IPS-18c (cell line): ENCODE data around the gene FILIP1L.

Source experiments
- H3K4me3 ChIP-seq: 2 replicates; pipeline ENCODE4 v1.7.0; 2013; ENCODE audit warnings: low read depth, mild to moderate bottlenecking, low read length, moderate library complexity; ENCODE audit not compliant: insufficient read depth
- H3K9me3 ChIP-seq: one replicate; pipeline ENCODE4 v1.6.1; 2013; ENCODE audit warnings: mild to moderate bottlenecking, low read length, moderate library complexity; ENCODE audit not compliant: control insufficient read depth, insufficient read depth

Gene FILIP1L

GRCh38 chr3:100086401-100086800, 27.9 kb downstream of the FILIP1L start:
- H3K4me3 ChIP-seq: no peak overlapping the region
- no peaks in the 10 kb centered on the region for H3K9me3 ChIP-seq

GRCh38 chr3:100084100-100084806, 30.0 kb downstream of the FILIP1L start:
- no peaks in the 10 kb centered on the region for H3K9me3 ChIP-seq

GRCh38 chr3:100083209-100083608, 31.1 kb downstream of the FILIP1L start:
- Histone ChIP-seq H3K9me3 (no peaks in the 10 kb centered on the region), H3K4me3 (no peak overlapping the region)

More at GRCh38 chr3:100084100-100084806, 30.0 kb downstream of the FILIP1L start:
- H3K4me3 ChIP-seq: no peak overlapping the region

- no peaks in the 10 kb centered on the region for H3K9me3 ChIP-seq
- H3K4me3 ChIP-seq: no peak overlapping the region
Observed at GRCh38 chr3:100082714-100083113, 31.6 kb downstream of the FILIP1L start.

GRCh38 chr3:100081986-100082692, 32.2 kb downstream of the FILIP1L start:
- no peak overlapping the region for H3K4me3 ChIP-seq
- no peaks in the 10 kb centered on the region for H3K9me3 ChIP-seq

- H3K4me3 ChIP-seq: no peak overlapping the region
- H3K9me3 ChIP-seq: no peaks in the 10 kb centered on the region
Observed at GRCh38 chr3:100081311-100081710, 33.0 kb downstream of the FILIP1L start.

- Histone ChIP-seq H3K4me3 (no peak overlapping the region), H3K9me3 (no peaks in the 10 kb centered on the region)
Observed at GRCh38 chr3:100080573-100080972, 33.7 kb downstream of the FILIP1L start.

- no peaks in the 10 kb centered on the region for H3K9me3 ChIP-seq
Observed at GRCh38 chr3:100079328-100079727, 35.0 kb downstream of the FILIP1L start.

GRCh38 chr3:100076731-100077529, 37.4 kb downstream of the FILIP1L start:
- Histone ChIP-seq H3K9me3 (no peaks in the 10 kb centered on the region), H3K4me3 (no peak overlapping the region)

More at GRCh38 chr3:100079328-100079727, 35.0 kb downstream of the FILIP1L start:
- no peak overlapping the region for H3K4me3 ChIP-seq

- H3K4me3 ChIP-seq: no peak overlapping the region
- no peaks in the 10 kb centered on the region for H3K9me3 ChIP-seq
Observed at GRCh38 chr3:100075851-100076730, 38.2 kb downstream of the FILIP1L start.

- Histone ChIP-seq H3K9me3 (no peaks in the 10 kb centered on the region), H3K4me3 (no peak overlapping the region)
Observed at GRCh38 chr3:100075196-100075595, 39.1 kb downstream of the FILIP1L start.

- no peaks in the 10 kb centered on the region for H3K9me3 ChIP-seq
- no peak overlapping the region for H3K4me3 ChIP-seq
Observed at GRCh38 chr3:100073714-100074307, 40.5 kb downstream of the FILIP1L start.

- H3K4me3 ChIP-seq: no peak overlapping the region
- H3K9me3 ChIP-seq: no peaks in the 10 kb centered on the region
Observed at GRCh38 chr3:100073049-100073713, 41.1 kb downstream of the FILIP1L start.

GRCh38 chr3:100072326-100073048, 41.8 kb downstream of the FILIP1L start:
- no peaks in the 10 kb centered on the region for H3K9me3 ChIP-seq
- no peak overlapping the region for H3K4me3 ChIP-seq

GRCh38 chr3:100069472-100069871, 44.8 kb downstream of the FILIP1L start:
- Histone ChIP-seq H3K9me3 (no peaks in the 10 kb centered on the region), H3K4me3 (no peak overlapping the region)

GRCh38 chr3:100068826-100069225, 45.5 kb downstream of the FILIP1L start:
- H3K9me3 ChIP-seq: no peaks in the 10 kb centered on the region
- no peak overlapping the region for H3K4me3 ChIP-seq
